GM19099 (cell line): ENCODE measurements around the gene NDUFAF2.

Experiments used
- POLR2A ChIP-seq: IDR thresholded peaks from 3 replicates; pipeline ENCODE4 v1.6.1; 2011; ENCODE audit warnings: low read depth; ENCODE audit not compliant: insufficient read length; ENCODE audit errors: extremely low read depth

The NDUFAF2 gene

GRCh38 chr5:61202213-61202612 lies 257.2 kb downstream of the NDUFAF2 start:
- no peak for TF ChIP-seq POLR2A
